Activated T-helper 1 cell treated with anti-CD3 and anti-CD28 coated beads, Interleukin-2, amount 50 U/mL, for 16 hours (primary cell): Measurements from ENCODE around the gene CXXC4.

ENCODE experiments used
- DNase-seq, 2 donors: peaks; one replicate each; pipeline ENCODE4 v3.0.0-alpha.2; 2020; ENCODE audit warnings: low read depth in 1 of 2, low spot score in 1 of 2

The CXXC4 gene

GRCh38 chr4:104494822-104495559 lies at the start of gene CXXC4:
TSS of gene CXXC4 (minus strand) at chr4:104494894. CDS start at chr4:104491802, 3,092 bp downstream.
- DNase-seq = no peak

- no peak for DNase-seq
These were observed 38.5 kb upstream of the CXXC4 start for GRCh38 chr4:104533156-104533555.

- DNase-seq = no peak
These were observed 38.0 kb upstream of the CXXC4 start for GRCh38 chr4:104532677-104533076.

GRCh38 chr4:104531390-104531789 lies 36.7 kb upstream of the CXXC4 start:
- DNase-seq = no peak

GRCh38 chr4:104530426-104530825 lies 35.7 kb upstream of the CXXC4 start:
- no peak for DNase-seq

- no peak for DNase-seq
These were observed 29.9 kb upstream of the CXXC4 start for GRCh38 chr4:104524591-104524990.

GRCh38 chr4:104524026-104524425 lies 29.3 kb upstream of the CXXC4 start:
- no peak for DNase-seq

- DNase-seq = no peak
These were observed 24.9 kb upstream of the CXXC4 start for GRCh38 chr4:104519588-104519987.

- no peak for DNase-seq
These were observed 22.2 kb upstream of the CXXC4 start for GRCh38 chr4:104516884-104517283.

- DNase-seq = no peak
These were observed 13.5 kb upstream of the CXXC4 start for GRCh38 chr4:104508224-104508623.

GRCh38 chr4:104507112-104507511 lies 12.4 kb upstream of the CXXC4 start:
- DNase-seq = no peak

GRCh38 chr4:104504536-104504935 lies 9.8 kb upstream of the CXXC4 start:
- no peak for DNase-seq

- DNase-seq = no peak
These were observed 7.8 kb upstream of the CXXC4 start for GRCh38 chr4:104502471-104502870.

GRCh38 chr4:104501290-104501689 lies 6.6 kb upstream of the CXXC4 start:
- DNase-seq = no peak

- DNase-seq = no peak
These were observed 5.7 kb upstream of the CXXC4 start for GRCh38 chr4:104500442-104500841.

GRCh38 chr4:104494185-104494584 lies 509 bp downstream of the CXXC4 start:
- DNase-seq = no peak

GRCh38 chr4:104493081-104493831 lies 1.4 kb downstream of the CXXC4 start:
- no peak for DNase-seq

GRCh38 chr4:104492183-104492771 lies 2.4 kb downstream of the CXXC4 start:
- DNase-seq = no peak

- peak in 1 of 2 donors; percentile 5 for DNase-seq
These were observed 3.1 kb downstream of the CXXC4 start for GRCh38 chr4:104491481-104492182.

GRCh38 chr4:104490770-104491480 lies 3.8 kb downstream of the CXXC4 start:
- DNase-seq = peak; percentile 7 to 19
